NCI-H1048 (cell line): ENCODE results near the gene SLC36A3.

Experiments used
- DNase-seq: peaks from one replicate; lab custom pipeline; 2025; lab: John Stamatoyannopoulos, UW

Gene SLC36A3

DNA sequence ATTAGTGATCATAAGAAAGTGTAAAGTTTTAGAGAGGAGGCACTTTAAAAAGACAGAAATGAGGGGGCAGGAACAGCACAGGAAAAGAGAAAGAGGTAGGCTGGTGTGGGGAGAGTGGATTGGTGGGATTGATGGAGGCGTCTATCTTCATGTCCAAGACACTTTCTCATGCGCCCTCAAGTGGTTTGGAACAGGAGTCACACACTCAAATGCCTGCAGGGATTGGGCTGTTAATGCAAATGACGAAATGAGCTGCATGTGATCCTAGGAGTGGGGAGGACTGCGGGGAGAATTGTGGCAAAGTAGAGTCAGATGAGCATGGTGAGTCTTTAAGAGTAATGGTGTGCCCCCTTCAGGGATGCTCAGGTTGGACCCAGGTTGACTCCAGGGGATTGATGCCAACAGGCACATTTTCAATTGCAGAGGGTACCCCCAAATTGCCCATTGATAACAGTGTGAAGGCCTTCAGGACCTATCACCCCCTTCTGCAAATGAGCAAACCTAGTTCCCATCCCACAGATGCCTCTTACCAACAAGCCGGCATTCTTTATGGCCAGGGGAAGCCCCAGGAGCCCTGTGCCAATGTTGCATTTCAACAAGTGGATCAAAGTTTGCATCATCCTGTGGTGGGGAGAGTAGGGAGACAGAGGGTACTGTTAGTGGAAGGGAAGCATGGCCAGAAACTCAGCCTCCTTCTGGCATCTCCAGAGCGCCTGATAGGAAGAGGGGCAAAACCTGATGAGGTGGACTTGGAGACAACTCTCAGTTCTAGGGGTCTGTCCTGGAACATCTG lies 5.3 kb downstream of the SLC36A3 start:
- no peak for DNase-seq

DNA sequence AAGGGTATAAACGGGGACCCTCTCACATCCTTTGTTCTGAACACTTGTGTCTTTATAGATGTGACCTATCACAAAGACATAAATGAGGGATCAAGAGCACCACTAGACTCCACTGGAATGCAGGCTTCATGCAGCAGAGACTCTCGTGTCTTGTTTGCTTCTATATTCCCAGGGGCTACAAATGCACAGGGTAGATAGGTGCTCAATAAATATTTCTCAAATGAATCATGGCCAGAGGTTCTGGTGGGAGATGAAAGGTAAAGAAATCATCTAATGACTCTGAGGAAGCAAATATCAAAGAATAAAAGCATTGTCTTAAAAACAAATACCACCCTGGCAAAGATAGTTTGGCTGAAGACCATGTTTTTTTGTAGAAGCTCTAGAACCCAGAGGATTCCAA lies 6.6 kb downstream of the SLC36A3 start:
- DNase-seq: no peak

DNA sequence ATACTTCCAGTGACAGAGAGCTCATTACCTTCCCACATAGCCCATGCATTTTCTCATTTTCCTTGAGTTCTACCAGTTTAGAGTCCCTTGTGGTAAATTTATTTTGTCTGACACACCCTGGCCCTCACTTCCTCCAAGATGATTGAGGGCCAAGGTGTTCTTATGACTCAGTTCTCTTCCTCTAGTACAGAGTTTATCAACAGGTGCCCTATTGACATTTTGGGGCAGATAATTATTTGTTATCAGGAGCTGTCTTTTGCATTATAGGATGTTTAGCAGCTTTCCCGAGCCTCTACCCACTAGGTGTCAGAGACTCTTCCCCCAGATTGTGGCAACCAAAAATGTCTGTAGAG lies 7.1 kb downstream of the SLC36A3 start:
- DNase-seq: no peak

DNA sequence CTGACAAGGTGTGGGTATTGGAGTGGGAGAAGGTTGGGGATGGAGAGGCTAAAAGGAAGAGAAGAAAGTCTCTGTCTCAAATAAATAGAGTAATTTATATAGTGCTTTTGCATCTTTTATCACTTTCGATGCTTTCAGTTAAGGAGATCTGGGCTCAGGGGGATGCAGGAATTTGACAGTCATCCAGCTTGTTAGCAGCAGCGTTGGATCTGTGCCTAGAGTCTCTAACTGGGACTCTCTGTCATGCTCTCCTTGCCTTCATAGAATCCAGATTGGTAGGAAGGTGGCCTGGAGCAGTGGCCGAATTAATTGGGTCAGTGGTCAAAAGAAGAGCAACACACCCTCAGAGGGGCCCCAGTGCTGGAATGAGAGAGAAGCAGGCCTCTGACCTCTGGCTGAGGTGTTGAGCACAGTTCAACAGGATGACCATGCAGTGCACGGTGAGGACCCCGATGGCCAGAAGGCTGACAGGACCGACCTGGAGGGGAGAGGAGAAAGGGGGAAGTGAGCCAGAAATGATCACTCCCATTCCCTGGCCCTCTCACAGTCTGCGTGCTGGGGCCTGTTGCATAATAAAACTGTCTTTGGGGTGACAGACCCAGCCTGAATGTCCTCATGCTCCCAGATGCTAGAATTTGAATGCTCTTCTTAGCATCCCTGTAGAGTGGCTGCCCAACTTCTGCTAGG lies 7.6 kb downstream of the SLC36A3 start:
- no peak for DNase-seq

DNA sequence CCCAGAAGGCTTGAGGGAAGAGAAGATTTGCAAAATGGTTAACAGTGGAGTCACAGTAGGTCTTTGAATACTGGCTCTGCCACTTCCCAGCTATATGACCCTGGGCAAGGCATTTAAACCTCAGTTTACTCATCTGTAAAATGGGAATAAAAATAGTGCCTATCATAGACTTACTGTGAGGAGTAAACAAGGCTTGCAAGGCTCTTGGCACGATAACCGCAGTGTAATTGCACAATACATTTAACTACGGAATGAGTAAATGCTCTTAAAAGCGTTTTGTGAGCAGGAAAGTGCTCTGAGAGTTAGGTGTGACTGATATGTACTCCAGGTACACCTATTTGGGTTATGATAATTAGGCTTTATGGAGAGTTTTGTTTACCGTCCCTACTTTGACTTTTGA lies 8.4 kb downstream of the SLC36A3 start:
- no peak for DNase-seq

DNA sequence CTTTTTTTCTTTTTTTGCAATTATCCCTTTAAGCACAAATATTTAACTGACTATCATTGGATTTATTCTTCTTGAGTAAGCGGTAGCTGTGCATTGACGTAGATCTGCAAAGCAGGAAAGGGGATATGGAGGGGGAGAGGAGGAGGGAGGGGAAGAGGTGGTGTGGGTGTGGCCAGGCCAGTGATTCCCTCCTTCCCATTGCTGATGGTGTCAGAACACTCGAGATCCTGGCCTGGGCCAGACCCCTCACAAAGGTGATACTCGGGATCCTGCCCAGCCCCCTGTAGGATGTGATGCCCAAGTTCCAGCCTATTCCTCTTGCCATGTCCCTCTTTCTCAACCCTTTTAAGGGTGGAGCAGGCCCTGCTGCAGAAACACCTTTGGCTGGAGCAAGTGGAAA lies 9.9 kb downstream of the SLC36A3 start:
- no peak for DNase-seq

DNA sequence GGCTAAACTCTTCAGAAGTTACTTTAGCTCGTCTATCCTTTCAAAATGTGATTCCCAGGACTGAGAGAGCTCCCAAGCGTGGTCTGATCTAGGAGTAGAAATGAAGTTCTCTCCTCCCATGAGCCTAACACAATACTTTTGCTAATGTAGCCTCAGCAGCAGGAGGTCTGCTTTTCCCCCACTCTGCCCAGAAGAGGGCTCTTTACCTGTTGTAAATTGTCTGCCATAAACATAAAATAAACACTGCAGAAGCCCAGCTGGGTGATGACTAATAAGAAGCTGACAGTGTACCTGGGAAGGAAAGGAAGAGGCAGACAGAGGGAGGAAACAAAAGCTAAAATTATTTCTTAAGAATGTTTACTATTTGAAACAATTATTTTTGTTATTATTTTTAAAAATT lies 15.4 kb downstream of the SLC36A3 start:
- DNase-seq: no peak

DNA sequence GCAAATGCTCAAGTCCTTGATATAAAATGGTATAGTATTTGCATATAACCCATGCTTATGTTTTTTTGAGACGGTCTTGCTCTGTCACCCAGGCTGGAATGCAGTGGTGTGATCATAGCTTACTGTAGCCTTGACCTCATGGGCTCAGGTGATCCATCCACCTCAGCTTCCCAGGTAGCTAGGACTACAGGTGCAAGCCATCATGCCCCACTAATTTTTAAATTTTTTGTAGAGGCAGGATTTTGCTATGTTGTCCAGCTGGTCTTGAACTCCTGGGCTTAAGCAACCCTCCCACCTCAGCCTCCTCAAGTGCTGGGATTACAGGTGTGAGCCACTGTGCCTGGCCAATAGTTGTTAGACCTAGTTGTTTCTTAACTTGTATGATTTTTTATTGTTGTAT lies 17.3 kb downstream of the SLC36A3 start:
- no peak for DNase-seq

DNA sequence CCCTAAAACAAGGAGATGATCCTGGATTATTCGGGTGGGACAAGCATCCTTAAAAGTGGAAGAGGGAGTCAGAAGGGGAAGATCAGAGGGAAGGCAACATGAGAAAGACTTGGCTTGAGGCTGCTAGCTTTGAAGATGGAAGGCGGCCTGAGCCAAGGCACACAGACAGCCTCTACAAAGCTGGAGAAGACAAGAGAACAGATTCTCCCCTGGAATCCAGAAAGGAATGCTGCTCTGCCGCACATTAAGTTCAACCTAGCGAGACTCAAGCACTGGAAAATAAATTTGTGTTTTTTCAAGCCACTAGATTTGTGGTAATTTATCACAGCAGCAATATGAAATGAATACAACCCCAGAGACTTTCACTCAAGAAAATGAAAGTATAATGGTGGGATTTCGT lies 17.9 kb downstream of the SLC36A3 start:
- no peak for DNase-seq

DNA sequence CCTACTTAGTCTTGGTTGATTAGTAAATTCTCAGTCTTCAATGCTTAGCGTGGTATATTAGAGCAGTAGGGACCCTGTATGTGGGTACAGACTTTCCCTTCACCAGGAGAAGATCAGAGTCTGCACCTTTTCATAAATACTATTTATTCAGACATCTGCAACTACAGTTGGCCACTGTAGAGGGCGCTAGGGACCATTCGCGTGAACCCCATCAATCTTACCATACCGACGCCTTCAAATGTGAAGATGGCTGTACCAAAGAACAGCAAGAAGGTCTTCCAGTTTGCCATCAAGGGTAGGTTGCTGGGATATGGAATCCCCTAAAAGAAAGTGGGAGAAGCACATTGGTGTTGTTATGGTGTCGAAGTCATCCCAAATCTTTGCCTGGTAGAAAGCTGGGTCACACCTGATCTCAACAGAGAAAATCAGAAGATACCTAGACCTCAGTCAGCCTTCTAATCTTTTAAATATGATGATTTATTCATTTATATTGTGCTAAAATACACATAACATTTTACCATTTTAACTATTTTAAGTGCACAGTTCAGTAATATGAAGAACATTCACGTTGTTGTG lies 19.1 kb downstream of the SLC36A3 start:
- DNase-seq: no peak

DNA sequence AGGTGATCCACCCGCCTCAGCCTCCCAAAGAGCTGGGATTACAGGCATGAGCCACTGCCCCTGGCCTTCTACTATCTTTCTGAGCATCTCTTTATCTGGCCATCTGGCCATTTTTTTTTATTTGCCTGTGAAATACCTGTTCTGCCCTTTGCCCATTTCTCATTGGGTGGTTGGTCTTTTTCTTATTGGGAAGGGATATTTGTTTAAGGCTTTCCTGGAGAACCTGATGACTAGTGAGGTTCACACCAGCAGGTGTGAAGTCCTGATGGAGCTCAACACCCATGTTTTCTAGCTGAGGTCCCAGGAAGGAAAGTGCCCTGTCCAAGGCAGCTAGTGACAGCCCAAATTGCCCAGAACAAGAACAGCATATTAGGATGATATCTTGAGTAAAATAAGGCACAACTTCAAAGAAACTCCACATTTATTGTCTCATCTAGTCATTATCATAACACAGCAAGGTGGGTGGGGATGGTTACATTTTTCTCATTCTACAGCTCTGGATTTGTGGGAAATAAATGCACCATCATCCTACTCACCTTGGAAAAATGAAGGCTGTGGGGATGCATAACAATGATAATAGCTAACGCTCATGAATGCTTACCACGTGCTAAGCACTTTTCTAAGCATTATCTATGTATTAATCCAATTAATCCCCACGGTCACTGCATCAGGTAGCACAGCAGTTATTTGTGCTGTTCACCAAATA lies 20.3 kb downstream of the SLC36A3 start:
- DNase-seq: no peak

DNA sequence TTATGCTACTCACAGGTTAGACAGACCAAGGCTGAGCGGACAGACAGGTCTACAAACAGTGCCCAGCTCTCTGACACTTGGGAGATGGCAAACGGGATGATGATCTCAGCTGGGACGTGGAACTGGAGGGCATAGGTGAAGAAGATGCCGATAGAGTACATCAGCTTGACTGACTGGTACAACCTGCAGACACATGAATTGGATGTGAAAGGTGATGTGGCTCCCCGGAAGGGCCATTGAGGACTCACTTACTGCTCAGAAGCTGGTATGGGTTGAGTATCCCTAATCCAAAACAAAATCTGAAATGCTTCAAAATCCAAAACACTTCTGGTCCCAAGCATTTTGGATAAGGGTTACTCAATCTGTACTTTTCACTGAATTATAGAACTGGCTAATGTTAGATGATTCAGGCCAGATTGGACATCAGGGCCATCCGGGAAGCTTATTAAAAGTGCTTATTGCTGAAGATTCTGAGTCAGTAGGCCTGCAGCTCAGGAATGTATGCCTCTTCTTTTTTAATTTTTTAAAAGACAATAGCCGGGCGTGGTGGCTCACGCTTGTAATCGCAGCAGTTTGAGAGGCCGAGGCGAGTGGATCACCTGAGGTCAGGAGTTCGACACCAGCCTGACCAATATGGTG lies 22.4 kb downstream of the SLC36A3 start:
- no peak for DNase-seq

DNA sequence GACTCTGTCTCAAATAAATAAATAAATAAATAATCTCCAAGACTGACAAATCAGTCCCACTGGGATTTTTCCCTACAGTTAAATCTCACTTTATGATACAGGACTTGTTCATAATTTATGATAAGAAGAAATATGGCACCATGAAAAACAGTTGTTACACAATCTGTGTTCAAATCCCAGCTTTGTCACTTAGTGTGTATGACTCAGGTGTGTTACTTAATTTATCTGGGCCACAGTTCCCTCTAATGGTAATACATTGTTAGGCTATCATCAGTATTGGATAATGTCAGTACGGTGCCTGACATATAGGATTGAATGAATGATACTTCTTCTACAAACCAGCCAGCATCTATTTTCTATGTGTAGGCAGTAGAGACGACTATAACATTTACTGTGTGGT lies 23.1 kb downstream of the SLC36A3 start:
- DNase-seq: no peak

DNA sequence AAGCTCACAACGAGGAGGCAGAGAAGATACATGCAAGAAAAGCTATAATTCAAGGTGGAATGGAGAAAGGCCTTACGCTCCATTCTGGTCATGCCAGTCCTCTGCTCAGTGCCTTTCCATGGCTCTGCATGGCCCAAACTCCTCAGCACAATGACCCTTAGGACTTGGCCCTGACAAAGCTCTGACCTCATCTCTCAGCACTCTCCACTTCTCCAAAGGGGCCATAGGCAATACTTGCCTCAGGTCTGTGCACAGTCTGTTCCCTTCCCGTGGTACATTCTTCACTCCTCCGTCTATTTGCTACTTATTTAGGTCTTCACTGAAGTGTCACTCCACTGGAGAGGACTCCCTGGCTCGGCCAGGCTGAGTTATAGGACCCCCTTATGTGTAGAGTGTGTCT lies 24.7 kb downstream of the SLC36A3 start:
- DNase-seq: no peak

DNA sequence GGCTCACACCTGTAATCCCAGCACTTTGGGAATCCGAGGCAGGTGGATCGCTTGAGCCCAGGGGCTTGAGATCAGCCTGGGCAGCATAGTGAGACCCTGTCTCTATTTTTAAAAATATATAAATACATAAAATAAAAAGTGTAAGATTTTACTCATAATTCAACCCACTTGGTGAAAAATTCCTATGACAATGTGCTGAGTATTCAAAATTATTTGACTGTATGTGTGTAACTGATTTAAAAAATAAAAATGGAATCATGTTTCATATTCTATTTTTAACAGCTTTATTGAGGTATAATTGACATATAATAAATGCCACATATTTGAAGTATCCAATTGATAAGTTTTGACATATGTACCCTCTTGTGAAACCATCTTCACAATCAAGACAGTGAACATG lies 27.8 kb downstream of the SLC36A3 start:
- no peak for DNase-seq

DNA sequence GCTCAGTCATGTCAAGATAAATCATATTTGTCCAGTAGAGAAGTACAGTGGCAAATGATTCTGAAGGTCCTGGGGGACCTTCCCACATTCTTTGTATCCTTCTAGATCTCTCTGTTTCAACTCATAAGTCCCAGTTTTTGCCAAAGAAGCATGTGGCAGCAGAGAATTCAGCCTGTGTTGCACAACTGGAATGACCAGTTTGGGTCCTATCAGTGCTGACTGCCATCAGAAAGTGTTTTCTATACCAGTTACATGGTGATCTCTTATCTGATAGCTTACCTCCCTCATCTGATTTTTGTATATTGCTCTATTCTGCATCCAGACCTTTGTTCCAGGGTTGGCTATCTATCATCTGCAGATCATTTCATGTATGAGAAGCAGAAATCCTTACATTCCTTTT lies 28.9 kb downstream of the SLC36A3 start:
- no peak for DNase-seq

DNA sequence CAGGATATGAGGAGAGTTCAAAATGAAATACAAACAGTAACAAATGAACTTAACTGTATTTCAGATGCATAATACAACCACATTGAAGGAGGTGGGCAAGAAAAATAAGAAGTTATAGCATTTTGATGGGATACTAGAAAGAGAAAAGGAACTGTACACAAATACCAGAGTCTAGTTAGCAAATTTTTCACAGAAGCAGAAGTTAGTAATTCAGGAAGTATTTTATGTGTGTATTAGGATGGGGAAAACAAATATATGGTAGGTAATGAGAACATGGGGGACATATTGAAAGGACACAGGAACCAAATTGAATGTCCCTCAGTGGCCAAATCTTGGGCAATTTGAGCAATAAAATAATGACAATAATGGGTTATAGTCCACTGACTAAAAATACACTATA lies 32.2 kb downstream of the SLC36A3 start:
- DNase-seq: no peak

DNA sequence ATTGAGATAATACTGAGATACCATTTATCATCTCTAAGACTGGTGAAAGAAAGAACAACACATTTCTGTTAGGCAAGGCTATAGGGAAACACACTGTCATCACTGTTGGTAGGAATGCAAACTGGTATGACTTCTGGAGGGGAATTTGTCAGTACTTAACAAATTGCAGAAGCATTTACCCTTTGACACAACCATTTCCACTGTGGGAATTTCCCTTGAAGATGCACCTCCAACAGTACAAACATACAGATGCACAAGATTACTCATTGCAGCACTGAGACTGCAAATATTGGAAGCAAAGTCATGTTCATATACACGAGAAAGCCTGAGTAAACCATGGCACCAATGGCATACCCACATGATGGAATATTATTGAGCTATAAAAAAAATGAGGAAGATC lies 33.0 kb downstream of the SLC36A3 start:
- no peak for DNase-seq

DNA sequence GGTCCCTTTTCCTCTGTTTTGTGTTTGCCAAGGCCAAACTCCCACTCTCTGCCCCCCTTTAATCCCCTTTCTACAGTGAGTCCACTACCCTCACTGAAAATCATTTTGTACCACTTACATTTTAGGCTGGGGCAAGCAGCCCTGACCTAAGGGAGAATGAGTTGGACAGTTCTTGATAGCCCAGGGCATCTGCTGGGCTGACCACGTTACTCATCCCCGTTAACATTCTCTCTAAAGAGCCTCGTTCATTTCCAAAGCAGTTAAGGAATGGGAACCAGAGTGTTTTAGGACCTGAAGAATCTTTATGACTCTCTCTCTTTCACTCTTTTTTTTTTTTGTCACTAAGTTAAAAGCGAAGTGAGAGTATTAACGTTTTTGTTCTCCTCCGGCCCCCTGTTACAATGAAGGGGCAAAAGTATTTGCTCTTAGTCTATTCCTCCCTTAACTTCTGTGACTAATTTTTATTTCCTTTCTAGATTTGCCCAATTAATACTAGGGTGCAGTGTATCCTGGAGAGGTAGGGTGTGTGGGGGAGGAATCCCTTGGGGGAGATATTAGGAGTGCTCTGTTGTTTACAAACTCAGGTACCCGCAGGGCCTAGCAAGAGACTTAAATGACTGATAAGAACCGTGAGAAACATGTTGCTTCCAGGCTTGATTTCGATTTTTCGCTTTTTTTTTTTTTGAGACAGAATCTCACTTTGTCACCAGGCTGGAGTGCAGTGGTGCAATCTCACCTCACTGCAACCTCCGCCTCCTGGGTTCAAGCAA lies 35.9 kb downstream of the SLC36A3 start:
- no peak for DNase-seq

DNA sequence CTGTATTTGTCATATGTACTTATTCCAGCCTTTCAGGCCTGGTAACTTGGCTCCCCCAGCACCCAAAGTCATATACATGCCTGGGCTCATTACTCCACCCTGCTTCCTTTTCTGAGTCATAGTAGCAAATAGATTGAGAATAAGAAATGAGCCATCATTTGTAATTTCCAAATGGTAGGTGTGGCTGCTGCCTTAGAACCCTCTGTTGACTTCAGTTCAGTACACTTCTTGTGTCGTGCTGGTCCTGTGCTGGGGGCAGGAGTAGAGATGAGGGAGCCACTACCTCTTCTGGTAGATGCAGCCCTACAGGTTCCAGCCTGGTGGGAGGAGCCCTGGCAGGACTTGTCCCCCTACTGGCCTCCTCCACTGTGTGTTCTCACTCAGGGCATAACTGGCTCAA lies 39.5 kb downstream of the SLC36A3 start:
- DNase-seq: no peak

DNA sequence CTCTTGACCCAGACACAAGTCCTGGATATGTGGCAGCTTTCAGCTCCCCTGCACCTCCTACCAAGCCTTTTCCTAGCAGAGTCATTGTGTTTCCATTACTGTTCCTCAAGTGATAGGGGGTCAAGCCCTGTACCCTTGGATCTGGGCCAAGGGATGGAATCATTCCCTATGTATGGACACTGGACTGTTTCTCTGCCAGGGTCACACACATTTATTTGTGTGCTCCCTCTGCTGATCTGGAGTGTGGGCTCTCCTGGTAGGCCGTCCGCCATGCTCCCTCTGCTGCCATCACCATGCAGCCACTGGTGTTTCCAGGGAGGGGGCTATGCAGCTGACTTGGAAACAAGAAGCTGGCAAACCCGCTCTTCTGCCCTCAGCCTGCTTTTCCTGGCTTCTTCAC lies 41.0 kb downstream of the SLC36A3 start:
- no peak for DNase-seq

DNA sequence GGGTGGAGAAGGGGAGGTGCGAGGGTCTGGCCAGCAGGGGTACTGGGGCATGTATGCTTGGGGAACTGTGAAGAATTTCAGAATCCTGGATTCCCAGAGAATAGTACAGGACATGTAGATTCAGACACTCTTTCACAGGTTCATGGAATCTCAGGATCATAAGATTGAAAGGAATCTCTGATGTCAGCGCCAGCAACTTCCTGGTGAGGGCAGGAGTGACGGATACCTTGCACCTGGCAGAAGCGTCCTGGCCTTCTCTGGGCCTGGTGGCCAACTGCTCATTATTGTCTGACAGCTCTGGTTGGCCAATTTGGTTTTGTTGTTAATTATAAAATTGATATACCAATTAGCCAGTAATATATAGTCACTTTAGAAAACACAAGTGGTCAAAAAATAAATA lies 43.6 kb downstream of the SLC36A3 start:
- no peak for DNase-seq
